Measurements from ENCODE around the gene CERS2.
"Not testable (repeated sequence)": the region's sequence is repeated elsewhere in the genome, so short reads cannot be mapped to it uniquely, and the experiment has no call there.

The CERS2 gene

GRCh38 chr1:150961756-150962155, 12.9 kb downstream of the CERS2 start:
- H3K4me3 ChIP-seq (replicated peaks in 1 of 2; ENCODE audit: low read depth in 2 of 2, low read length in 2 of 2): no peak overlapping the region
- DNase-seq (ENCODE audit: low read depth in 2 of 2): no peak
- TF ChIP-seq CTCF (IDR thresholded peaks at IDR 0.05; ENCODE audit: low read depth, low read length): no peak

GRCh38 chr1:150960646-150961045, 14.0 kb downstream of the CERS2 start:
- no peak overlapping the region for H3K4me3 ChIP-seq (replicated peaks in 1 of 2; ENCODE audit: low read depth in 2 of 2, low read length in 2 of 2)
- no peak for TF ChIP-seq CTCF (IDR thresholded peaks at IDR 0.05; ENCODE audit: low read depth, low read length)
- DNase-seq (ENCODE audit: low read depth in 2 of 2): no peak

- TF ChIP-seq CTCF (IDR thresholded peaks at IDR 0.05; ENCODE audit: low read depth, low read length): no peak
- no peak for DNase-seq (ENCODE audit: low read depth in 2 of 2)
Observed at GRCh38 chr1:150957666-150958065, 17.0 kb downstream of the CERS2 start.

GRCh38 chr1:150955280-150955679, 19.4 kb downstream of the CERS2 start:
- TF ChIP-seq CTCF (IDR thresholded peaks at IDR 0.05; ENCODE audit: low read depth, low read length): no peak
- H3K4me3 ChIP-seq (replicated peaks in 1 of 2; ENCODE audit: low read depth in 2 of 2, low read length in 2 of 2): no peak overlapping the region
- DNase-seq (ENCODE audit: low read depth in 2 of 2): peak in 1 of 2 donors; percentile 31

More at GRCh38 chr1:150957666-150958065, 17.0 kb downstream of the CERS2 start:
- H3K4me3 ChIP-seq (replicated peaks in 1 of 2; ENCODE audit: low read depth in 2 of 2, low read length in 2 of 2): no peak overlapping the region

GRCh38 chr1:150954708-150955107, 19.9 kb downstream of the CERS2 start:
- no peak for DNase-seq (ENCODE audit: low read depth in 2 of 2)
- no peak overlapping the region for H3K4me3 ChIP-seq (replicated peaks in 1 of 2; ENCODE audit: low read depth in 2 of 2, low read length in 2 of 2)
- TF ChIP-seq CTCF (IDR thresholded peaks at IDR 0.05; ENCODE audit: low read depth, low read length): no peak

GRCh38 chr1:150944856-150945255, 29.8 kb downstream of the CERS2 start:
- no peak for DNase-seq (ENCODE audit: low read depth in 2 of 2)
- TF ChIP-seq CTCF (IDR thresholded peaks at IDR 0.05; ENCODE audit: low read depth, low read length): no peak
- no peak overlapping the region for H3K4me3 ChIP-seq (replicated peaks in 1 of 2; ENCODE audit: low read depth in 2 of 2, low read length in 2 of 2)

GRCh38 chr1:150931773-150932172, 42.9 kb downstream of the CERS2 start:
- peak; percentile 25 to 39 for DNase-seq (ENCODE audit: low read depth in 2 of 2)
- TF ChIP-seq CTCF (IDR thresholded peaks at IDR 0.05; ENCODE audit: low read depth, low read length): no peak
- H3K4me3 ChIP-seq (replicated peaks in 1 of 2; ENCODE audit: low read depth in 2 of 2, low read length in 2 of 2): no peak overlapping the region

- DNase-seq (ENCODE audit: low read depth in 2 of 2); H3K4me3 ChIP-seq (replicated peaks in 1 of 2; ENCODE audit: low read depth in 2 of 2, low read length in 2 of 2): not testable (repeated sequence)
Observed at GRCh38 chr1:150928775-150929174, 45.9 kb downstream of the CERS2 start.

Data from cardiac fibroblast (primary cell).